ENCODE results near the gene UTS2B.

DNA sequence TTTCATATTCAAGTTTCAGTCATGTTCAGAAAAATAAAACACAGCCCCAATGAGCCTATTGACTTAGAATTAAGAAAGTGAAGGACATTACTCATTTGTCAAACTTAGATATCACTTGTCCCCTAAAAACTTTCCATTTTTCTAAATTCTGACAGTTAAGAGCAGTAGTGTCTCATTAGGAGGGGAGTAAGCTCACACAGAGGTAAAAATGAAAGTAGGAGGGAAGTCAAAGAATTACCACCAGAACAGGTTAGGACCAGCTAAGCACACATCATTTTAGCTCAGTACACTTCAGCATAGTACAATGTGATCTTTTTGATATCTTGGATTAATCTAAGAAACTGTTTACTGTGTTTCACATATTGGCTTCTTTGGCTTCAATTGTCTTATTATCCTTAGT is 67.0 kb downstream of the UTS2B start:
- TF ChIP-seq, protein P1, sequence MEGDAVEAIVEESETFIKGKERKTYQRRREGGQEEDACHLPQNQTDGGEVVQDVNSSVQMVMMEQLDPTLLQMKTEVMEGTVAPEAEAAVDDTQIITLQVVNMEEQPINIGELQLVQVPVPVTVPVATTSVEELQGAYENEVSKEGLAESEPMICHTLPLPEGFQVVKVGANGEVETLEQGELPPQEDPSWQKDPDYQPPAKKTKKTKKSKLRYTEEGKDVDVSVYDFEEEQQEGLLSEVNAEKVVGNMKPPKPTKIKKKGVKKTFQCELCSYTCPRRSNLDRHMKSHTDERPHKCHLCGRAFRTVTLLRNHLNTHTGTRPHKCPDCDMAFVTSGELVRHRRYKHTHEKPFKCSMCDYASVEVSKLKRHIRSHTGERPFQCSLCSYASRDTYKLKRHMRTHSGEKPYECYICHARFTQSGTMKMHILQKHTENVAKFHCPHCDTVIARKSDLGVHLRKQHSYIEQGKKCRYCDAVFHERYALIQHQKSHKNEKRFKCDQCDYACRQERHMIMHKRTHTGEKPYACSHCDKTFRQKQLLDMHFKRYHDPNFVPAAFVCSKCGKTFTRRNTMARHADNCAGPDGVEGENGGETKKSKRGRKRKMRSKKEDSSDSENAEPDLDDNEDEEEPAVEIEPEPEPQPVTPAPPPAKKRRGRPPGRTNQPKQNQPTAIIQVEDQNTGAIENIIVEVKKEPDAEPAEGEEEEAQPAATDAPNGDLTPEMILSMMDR (IDR thresholded peaks at IDR 0.05; ENCODE audit: poor library complexity, severe bottlenecking): no peak
- TF ChIP-seq SMC3 (conservative IDR thresholded peaks at IDR 0.05; ENCODE audit: poor library complexity): no peak
- TF ChIP-seq EZH2 (IDR thresholded peaks at IDR 0.05; ENCODE audit: borderline replicate concordance, insufficient read depth, low read length, poor library complexity, severe bottlenecking): no peak
- no peak for TF ChIP-seq POLR2AphosphoS5 (IDR thresholded peaks at IDR 0.05)

Data from neural cell (in vitro differentiated cells).